Uterus (tissue), 2 donors: ENCODE data around the gene P2RY14.

Experiments used
- CTCF ChIP-seq, 4 experiments: fragments of 200-600 bp in 2 of 4; fragments of 450-650 bp in 2 of 4; sonication (generic) in 2 of 4; IDR thresholded peaks; one replicate each; pipeline ENCODE4 v1.5.1; 2016 to 2019; ENCODE audit warnings: antibody characterized with exemption in 4 of 4, mild to moderate bottlenecking in 2 of 4, moderate library complexity in 1 of 4
- POLR2A ChIP-seq, 2 donors: fragments of 450-650 bp; IDR thresholded peaks; one replicate each; pipeline ENCODE4 v1.6.1; 2016; ENCODE audit warnings: antibody characterized with exemption in 2 of 2, mild to moderate bottlenecking in 1 of 2, moderate library complexity in 1 of 2

DNA sequence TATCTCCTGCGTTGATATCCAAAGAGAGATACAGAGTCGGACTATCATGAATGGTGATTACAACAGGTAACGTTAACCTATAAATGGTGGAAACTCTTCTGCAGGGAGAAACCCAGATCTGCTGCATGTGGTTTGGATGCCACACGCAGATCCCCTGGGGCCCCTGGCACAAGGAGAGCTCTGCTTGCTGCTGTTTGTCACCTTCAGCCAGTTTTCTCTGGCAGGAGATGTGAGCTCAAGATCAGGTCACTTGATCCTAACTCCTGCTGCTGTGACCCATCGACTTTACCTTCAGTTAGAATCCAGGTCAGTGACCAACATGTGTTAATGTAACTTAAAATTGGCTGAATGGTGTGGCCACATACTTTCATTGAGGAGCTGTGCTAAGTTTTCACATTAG, 51.5 kb downstream of the P2RY14 start:
- TF ChIP-seq CTCF (IDR thresholded peaks at IDR 0.05), result no peak
- no peak for TF ChIP-seq POLR2A (IDR thresholded peaks at IDR 0.05)
